Heart left ventricle (tissue), 13 donors: ENCODE data around the gene ARHGAP12.

ENCODE experiments used
- POLR2A ChIP-seq, 2 donors: fragments of 450-650 bp; IDR thresholded peaks; one replicate each; pipeline ENCODE4 v1.6.1; 2017; ENCODE audit warnings: antibody characterized with exemption in 2 of 2, mild to moderate bottlenecking in 2 of 2, moderate library complexity in 2 of 2
- TF ChIP-seq, protein P1 (sequence below), 12 donors: fragments of 200-600 bp; sonication (generic) in 4 of 12; IDR thresholded peaks; one replicate each; pipeline versions ENCODE4 v1.5.0 to v1.8.0; 2018 to 2022; ENCODE audit warnings: antibody characterized with exemption in 12 of 12, mild to moderate bottlenecking in 5 of 12
- donor health status: ischemic (EF 13 %, LVEDD 7.1; RV severe dilation, severe dysfunction).
- donor health status: DM: no; HTN: yes; CAD: no.
- donor health status: DM: no; HTN: no; CAD: no.
- donor health status: ischemic (EF 25% LVEDD 6.9; RV normal size, moderate dysfunction).
- donor health status: ischemic (EF 25% LVEDD 5.7; RV mildly dilated, moderate dysfunction).
- donor health status: ischemic (EF 35%, LVEDD 5.7; RV mildly dilated, moderate dysfunction).
- donor health status: nonischemic (EF 11% LVEDD 7.7; RV severe dilation, severe dysfunction).
- donor health status: DM: yes; HTN: yes; CAD: no.
- donor health status: PGD.
- donor health status: ischemic (EF 29% LVEDD 5.4; RV normal size, mild dysfunction).
- donor health status: nonischemic (EF 23%, LVEDD 6.1; RV moderate dilation, normal function).

DNA sequence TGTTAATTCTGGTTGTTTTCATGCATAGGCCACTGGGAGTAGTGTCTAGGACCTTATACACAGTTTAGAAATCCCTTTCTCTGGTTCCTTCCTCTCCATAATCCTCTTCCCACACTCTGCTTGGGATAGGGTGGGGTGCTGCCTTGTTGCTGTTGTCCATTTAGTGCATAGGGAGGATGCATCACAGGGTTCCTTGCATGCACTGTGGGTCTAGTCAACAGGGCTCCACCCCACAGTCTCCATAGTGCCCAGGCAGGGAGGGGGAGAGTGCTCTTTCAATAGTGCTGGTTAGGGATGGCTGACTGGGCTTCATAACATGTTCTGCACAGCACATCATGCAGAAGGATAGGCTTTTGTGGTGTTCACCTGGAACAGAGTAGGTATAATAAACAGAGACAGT, 81.1 kb downstream of the ARHGAP12 start:
- TF ChIP-seq, protein P1, sequence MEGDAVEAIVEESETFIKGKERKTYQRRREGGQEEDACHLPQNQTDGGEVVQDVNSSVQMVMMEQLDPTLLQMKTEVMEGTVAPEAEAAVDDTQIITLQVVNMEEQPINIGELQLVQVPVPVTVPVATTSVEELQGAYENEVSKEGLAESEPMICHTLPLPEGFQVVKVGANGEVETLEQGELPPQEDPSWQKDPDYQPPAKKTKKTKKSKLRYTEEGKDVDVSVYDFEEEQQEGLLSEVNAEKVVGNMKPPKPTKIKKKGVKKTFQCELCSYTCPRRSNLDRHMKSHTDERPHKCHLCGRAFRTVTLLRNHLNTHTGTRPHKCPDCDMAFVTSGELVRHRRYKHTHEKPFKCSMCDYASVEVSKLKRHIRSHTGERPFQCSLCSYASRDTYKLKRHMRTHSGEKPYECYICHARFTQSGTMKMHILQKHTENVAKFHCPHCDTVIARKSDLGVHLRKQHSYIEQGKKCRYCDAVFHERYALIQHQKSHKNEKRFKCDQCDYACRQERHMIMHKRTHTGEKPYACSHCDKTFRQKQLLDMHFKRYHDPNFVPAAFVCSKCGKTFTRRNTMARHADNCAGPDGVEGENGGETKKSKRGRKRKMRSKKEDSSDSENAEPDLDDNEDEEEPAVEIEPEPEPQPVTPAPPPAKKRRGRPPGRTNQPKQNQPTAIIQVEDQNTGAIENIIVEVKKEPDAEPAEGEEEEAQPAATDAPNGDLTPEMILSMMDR (IDR thresholded peaks at IDR 0.05), result no peak
- TF ChIP-seq POLR2A (IDR thresholded peaks at IDR 0.05), result no peak
